NB4 (cell line): ENCODE data around the gene SIDT1.

ENCODE experiments used
- DNase-seq: peaks from one replicate; pipeline ENCODE4 v3.0.0; 2010; ENCODE audit warnings: low read depth
- H3K4me3 ChIP-seq: one replicate; pipeline ENCODE4 v1.5.1; 2011; ENCODE audit warnings: mild to moderate bottlenecking, low read depth, low read length, moderate library complexity
- CTCF ChIP-seq: IDR thresholded peaks from one replicate; pipeline ENCODE4 v1.5.1; 2012; ENCODE audit warnings: low read depth, low read length
- MAX ChIP-seq: IDR thresholded peaks from 2 replicates; pipeline ENCODE4 v1.6.1; 2011; ENCODE audit warnings: low read depth, low read length
- MYC ChIP-seq: IDR thresholded peaks from 2 replicates; pipeline ENCODE4 v1.6.1; 2011; ENCODE audit warnings: low read depth, low read length
- POLR2A ChIP-seq: IDR thresholded peaks from 2 replicates; pipeline ENCODE4 v1.6.1; 2011; ENCODE audit warnings: mild to moderate bottlenecking; ENCODE audit not compliant: insufficient read length; ENCODE audit errors: extremely low read depth

SIDT1 gene

GRCh38 chr3:113556316-113556945 is 24.1 kb downstream of the SIDT1 start:
- no peak overlapping the region for H3K4me3 ChIP-seq
- TF ChIP-seq MYC: no peak
- no peak for TF ChIP-seq POLR2A
- TF ChIP-seq CTCF: no peak
- no peak for TF ChIP-seq MAX
- DNase-seq: no peak

DNA sequence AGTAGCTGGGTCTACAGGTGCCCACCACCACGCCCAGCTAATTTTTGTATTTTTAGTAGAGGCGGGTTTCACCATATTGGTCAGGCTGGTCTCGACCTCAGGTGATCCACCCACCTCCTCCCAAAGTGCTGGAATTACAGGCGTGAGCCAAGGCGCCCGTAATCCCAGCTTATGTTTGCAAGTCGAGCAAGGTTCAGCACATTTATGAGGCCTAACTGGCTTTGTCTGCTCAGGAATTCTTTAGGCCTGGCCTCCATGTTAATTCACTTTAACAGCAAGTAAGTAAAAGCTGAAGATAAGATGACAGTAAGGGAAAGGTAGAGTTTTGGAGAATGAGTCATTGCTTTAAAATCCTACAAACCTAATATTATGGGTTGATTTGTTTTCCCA is 24.6 kb downstream of the SIDT1 start:
- TF ChIP-seq CTCF (no peak), MYC (no peak), MAX (no peak), POLR2A (no peak)
- DNase-seq: no peak
- no peak overlapping the region for H3K4me3 ChIP-seq

DNA sequence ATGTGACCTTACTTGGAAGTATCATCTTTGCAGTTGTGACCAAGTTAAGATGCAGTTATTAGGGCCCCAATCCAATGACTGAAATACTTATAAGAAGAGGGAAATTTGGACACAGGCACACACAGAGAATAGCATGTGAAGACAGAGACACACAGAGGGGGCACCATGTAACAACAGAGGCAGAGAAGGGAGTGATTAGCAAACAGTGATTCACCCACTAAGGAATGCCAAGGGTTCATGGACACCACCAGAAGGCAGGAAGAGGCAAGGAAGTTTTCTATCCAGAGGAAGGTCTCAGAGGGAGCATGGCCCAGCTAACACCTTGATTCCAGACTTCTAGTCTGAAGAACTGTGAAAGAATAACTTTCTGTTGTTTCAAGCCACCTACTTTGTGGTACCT is 25.0 kb downstream of the SIDT1 start:
- no peak for DNase-seq
- no peak overlapping the region for H3K4me3 ChIP-seq
- TF ChIP-seq CTCF (no peak), MAX (no peak), POLR2A (no peak), MYC (no peak)

DNA sequence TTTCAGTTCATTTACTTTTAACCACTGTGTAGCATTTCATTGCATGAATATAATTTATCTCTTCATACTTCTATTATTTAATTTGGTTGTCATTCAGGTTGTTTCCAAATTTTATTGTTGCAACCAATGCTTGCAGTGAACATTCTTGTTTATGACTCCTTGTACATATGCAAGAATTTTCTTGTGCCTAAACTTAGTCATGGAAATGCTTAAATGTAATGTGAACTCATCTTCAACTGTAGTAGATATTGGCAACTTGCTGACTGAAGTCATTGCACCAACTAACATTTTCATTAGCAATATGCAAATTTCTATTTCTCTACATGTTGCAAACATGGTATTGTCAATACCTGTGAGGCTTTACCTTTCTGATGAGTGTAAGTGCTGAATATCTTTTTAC is 26.7 kb downstream of the SIDT1 start:
- no peak for DNase-seq
- H3K4me3 ChIP-seq: no peak overlapping the region
- TF ChIP-seq CTCF (no peak), MAX (no peak), MYC (no peak), POLR2A (no peak)

GRCh38 chr3:113560271-113560670 is 27.9 kb downstream of the SIDT1 start:
- TF ChIP-seq MYC (no peak), MAX (no peak), POLR2A (no peak), CTCF (no peak)
- no peak overlapping the region for H3K4me3 ChIP-seq
- DNase-seq: no peak
